Ectodermal cell (in vitro differentiated cells): ENCODE measurements around the gene FZD10.

ENCODE experiments used
- H3K27ac ChIP-seq: 2 replicates; pipeline ENCODE4 v1.7.0; 2013; ENCODE audit warnings: mild to moderate bottlenecking, low read depth, low read length; ENCODE audit not compliant: insufficient read depth, poor library complexity, severe bottlenecking
- H3K27me3 ChIP-seq: 2 replicates; pipeline ENCODE4 v1.7.0; 2013; ENCODE audit warnings: mild to moderate bottlenecking, low read length; ENCODE audit not compliant: insufficient read depth, control insufficient read depth, poor library complexity, severe bottlenecking
- H3K36me3 ChIP-seq: one replicate; pipeline ENCODE4 v1.7.0; 2013; ENCODE audit warnings: low read length; ENCODE audit not compliant: control insufficient read depth, insufficient read depth
- H3K4me1 ChIP-seq: one replicate; pipeline ENCODE4 v1.7.0; 2013; ENCODE audit warnings: low read length; ENCODE audit not compliant: control insufficient read depth, insufficient read depth
- H3K4me3 ChIP-seq: 2 replicates; pipeline ENCODE4 v1.7.0; 2013; ENCODE audit warnings: low read depth, low read length, control low read depth; ENCODE audit not compliant: insufficient read depth
- H3K9me3 ChIP-seq: 2 replicates; pipeline ENCODE4 v1.7.0; 2013; ENCODE audit warnings: mild to moderate bottlenecking, low read length, moderate library complexity; ENCODE audit not compliant: control insufficient read depth
- whole genome bisulfite sequencing, 2 experiments: methylation state at CpG; one replicate each; pipeline ENCODE4 v1.1.7; 2013; ENCODE audit warnings: missing lambda C conversion rate in 2 of 2; 5-methylcytosine and 5-hydroxymethylcytosine counted together

Gene FZD10

DNA sequence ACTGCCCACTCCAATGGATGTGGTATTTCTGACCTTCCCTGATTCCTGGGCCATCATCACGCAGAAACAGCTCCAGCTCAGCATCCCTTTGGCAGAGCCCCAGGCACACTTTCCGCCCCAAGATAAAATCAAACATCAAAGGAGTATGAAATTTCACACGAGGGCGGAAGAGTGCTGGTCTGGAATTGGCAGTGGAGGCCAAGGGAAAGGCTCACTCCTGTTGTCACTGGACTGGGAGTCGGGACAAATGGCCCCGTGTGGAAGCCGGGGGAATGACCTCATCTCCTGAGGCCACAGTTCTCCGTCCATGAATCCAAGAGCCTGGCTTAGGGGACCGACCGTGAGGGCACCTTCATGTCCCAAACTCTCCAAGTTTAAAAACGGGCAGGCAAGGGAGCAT is 40.9 kb downstream of the FZD10 start:
- no peaks in the 10 kb centered on the region for H3K4me1 ChIP-seq
- H3K36me3 ChIP-seq, result no peaks in the 10 kb centered on the region
- no peak overlapping the region for H3K4me3 ChIP-seq
- 88 to 90% methylated on average over 11 of the region's 11 CpGs for WGBS, 2 experiments
- no peaks in the 10 kb centered on the region for H3K27me3 ChIP-seq
- no peaks in the 10 kb centered on the region for H3K9me3 ChIP-seq
- no peak overlapping the region for H3K27ac ChIP-seq

DNA sequence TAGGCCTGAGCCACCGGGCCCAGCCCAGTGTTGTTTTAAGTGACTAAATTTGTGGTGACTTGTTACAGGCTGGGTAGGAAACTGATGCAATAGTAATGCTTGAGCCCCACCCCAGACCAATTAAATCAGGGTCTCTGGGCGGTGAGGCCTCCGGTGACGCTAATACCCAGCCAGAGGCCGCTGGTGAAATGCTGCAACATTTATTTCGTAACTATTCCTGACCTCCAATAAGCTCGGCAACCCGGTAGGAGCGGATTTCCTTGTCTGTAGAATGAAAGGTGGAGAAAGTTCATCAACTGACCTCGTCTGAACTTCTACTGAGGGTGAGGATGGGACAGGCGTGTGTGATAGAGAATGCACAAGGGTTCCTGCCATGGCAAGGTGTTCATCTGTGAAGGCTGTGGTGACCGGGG is 42.3 kb downstream of the FZD10 start:
- no peaks in the 10 kb centered on the region for H3K4me1 ChIP-seq
- H3K4me3 ChIP-seq, result no peak overlapping the region
- no peak overlapping the region for H3K27ac ChIP-seq
- H3K27me3 ChIP-seq, result no peaks in the 10 kb centered on the region
- no peaks in the 10 kb centered on the region for H3K36me3 ChIP-seq
- WGBS, 2 experiments, result 94 to 95% methylated on average over 12 of the region's 12 CpGs
- no peaks in the 10 kb centered on the region for H3K9me3 ChIP-seq

DNA sequence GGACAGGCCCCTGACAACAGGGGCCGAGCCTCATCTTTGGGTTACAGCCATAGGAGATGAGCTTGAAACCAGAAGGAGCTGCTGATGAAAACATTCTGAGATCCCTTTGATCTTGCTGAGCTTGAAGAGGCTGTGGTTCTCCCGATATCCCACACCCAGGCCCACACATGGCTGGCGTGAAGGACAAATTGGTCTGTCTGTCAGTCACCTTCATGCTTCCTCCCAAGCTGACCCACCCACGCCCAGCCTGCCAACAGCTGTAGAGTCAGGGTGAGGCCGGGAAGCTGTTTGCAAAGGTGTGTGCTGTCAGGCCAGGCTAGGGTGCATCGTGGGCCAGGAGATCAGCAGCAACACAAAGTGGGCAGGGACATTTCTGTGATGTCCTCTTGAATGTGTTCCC is 43.2 kb downstream of the FZD10 start:
- Histone ChIP-seq H3K27me3 (no peaks in the 10 kb centered on the region), H3K4me3 (no peak overlapping the region), H3K9me3 (no peaks in the 10 kb centered on the region), H3K27ac (no peak overlapping the region), H3K4me1 (no peaks in the 10 kb centered on the region), H3K36me3 (no peaks in the 10 kb centered on the region)
- 88 to 92% methylated on average over 6 of the region's 6 CpGs for WGBS, 2 experiments

DNA sequence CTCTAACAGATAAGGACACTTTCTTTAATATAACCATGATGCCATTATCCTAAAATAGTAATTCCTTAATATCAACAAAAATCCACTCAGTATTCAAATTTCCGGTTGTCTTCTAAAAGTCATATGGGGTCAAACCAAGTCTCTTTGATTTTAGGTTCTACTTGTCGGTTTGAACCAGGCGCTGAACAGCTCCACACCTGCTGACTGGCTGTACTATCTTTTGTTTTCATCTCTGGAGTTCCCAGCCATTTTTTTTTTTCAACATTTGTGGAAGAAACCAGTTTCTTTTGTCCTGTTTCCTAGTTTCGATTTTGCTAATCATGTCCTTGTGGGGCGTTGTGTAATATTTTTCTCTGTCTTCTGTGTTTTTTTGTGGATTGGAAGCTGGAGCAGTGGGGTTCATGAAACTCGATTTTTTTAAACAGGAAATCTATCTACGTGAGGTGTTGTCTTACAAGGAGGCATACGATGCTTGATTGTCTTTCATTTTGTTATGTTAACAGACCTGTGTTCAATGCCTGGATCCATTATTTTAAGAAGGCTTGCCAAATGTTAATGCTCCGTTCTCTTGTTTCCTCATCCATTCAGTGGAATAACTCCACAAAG is 50.2 kb downstream of the FZD10 start:
- H3K4me3 ChIP-seq, result no peak overlapping the region
- WGBS, 2 experiments, result 55 to 57% methylated on average over 9 of the region's 9 CpGs
- no peaks in the 10 kb centered on the region for H3K36me3 ChIP-seq

DNA sequence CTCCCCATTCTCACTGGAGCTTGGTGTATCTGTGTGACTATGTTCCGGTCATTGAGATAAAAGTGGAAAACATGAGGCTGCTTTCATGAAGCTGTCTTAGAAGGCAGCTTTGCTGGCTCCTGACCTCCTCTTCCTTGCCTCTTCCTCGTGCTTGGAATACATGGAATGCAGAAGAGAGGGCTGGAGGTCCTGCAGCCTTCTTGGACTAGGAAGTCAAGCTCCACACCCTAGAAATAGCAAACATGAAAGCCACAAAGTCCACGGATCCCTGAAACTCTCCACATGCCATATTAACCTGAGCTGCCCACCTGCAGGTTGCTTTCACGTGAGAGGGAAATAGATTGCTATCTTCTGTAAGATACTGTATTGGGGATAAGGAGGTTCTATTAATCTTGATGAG is 51.0 kb downstream of the FZD10 start:
- Histone ChIP-seq H3K4me3 (no peak overlapping the region), H3K36me3 (no peaks in the 10 kb centered on the region), H3K27me3 (peaks cover 20% of the 10 kb centered on the region), H3K27ac (no peak overlapping the region), H3K9me3 (no peaks in the 10 kb centered on the region), H3K4me1 (peaks cover 7% of the 10 kb centered on the region)
- 94 to 95% methylated on average over 4 of the region's 4 CpGs for WGBS, 2 experiments

More for the DNA sequence above, 50.2 kb downstream of the FZD10 start:
- no peaks in the 10 kb centered on the region for H3K9me3 ChIP-seq
- H3K4me1 ChIP-seq, result peaks cover 7% of the 10 kb centered on the region
- H3K27ac ChIP-seq, result no peak overlapping the region
- peaks cover 20% of the 10 kb centered on the region for H3K27me3 ChIP-seq

DNA sequence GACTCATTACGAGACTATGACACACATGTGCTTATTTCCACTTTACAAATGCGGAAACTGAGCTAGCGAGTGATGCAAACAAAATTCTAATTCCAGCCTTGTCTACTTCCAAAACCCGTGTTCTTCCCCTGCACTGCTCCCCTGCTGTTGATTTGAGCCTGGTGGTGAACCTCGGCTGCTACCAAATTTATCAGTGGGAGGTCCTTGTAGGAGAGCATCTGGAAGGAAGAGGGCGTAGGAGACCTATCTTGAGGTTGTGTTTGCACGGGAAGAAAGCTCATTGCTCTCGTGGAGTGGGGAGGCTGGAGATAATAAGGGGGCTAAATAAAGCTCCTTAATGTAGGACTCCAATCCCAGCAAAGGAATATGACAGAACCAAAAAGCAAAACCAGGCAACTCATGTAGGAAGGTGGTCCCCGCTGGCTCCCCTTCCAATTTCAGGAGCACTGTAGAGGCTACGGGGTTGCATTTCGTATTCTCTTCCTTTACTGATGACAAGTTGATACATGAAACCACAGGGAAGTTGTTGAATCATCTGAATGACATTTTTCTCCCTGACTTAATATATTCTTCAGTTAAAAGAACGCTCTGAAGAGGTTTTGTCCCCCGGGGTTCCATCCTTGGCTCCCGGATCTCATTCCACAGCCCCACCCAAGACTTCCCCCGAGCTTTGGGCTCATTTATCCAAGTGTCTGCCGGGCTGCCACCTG is 52.6 kb downstream of the FZD10 start:
- Histone ChIP-seq H3K4me3 (no peak overlapping the region), H3K9me3 (no peaks in the 10 kb centered on the region), H3K36me3 (no peaks in the 10 kb centered on the region), H3K4me1 (peaks cover 8% of the 10 kb centered on the region), H3K27me3 (peaks cover 35% of the 10 kb centered on the region), H3K27ac (no peak overlapping the region)
- WGBS, 2 experiments, result 77 to 78% methylated on average over 16 of the region's 16 CpGs
